ENCODE results near the gene CCDC73. TPM values are rescaled to one million over a fixed set of nuclear protein-coding genes. Genes with fewer than 3 reads are reported as not detected.

Gene CCDC73
- total and polyA plus RNA-seq, 2 donors from 2014 or later: 0.25 to 0.47 TPM

DNA sequence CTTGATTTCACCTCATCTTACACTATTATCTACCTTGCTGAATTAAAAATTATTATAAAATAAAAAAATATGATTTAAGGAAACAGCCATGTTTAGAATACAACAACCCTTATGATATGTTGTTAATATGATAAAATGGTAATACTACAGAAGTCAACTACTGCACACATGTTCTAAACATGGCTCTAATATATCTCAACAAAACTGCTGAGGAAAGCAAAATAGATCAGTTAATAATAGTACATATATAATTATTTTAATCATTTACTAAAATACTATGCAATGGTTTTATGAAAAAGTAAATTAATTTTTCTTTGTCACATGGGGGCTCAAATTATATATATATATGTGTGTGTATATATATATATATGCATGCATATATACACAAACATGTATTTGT is 153.1 kb downstream of the CCDC73 start:
- FAIRE-seq: no peak
- Histone ChIP-seq H3K9me3 (ENCODE audit: control insufficient read depth in 2 of 3, insufficient read depth in 1 of 3, low read length in 3 of 3) (no peaks in the 10 kb centered on the region), H3K4me1 (ENCODE audit: control insufficient read depth in 2 of 3, insufficient read depth in 2 of 3, low read depth in 1 of 3, low read length in 3 of 3) (no peaks in the 10 kb centered on the region), H3K9ac (ENCODE audit: low read length in 3 of 3) (no peak overlapping the region), H3K27me3 (ENCODE audit: control insufficient read depth, insufficient read depth, low read length) (no peaks in the 10 kb centered on the region), H3K36me3 (ENCODE audit: control insufficient read depth in 2 of 3, insufficient read depth in 3 of 3, low read length in 3 of 3) (no peaks in the 10 kb centered on the region), H3K27ac (ENCODE audit: low read depth in 2 of 2, low read length in 2 of 2) (no peak overlapping the region), H3K4me3 (ENCODE audit: low read length in 3 of 3) (no peak overlapping the region)
- no peak for TF ChIP-seq CTCF (IDR thresholded peaks at IDR 0.05; ENCODE audit: borderline replicate concordance, extremely low read depth, insufficient read depth)
- intact Hi-C loops (cut with DNase I): no loop called here
- DNase-seq: no peak

- H3K9ac ChIP-seq (ENCODE audit: low read length in 3 of 3): no peak overlapping the region
- H3K4me3 ChIP-seq (ENCODE audit: low read length in 3 of 3): no peak overlapping the region
- H3K27ac ChIP-seq (ENCODE audit: low read depth in 2 of 2, low read length in 2 of 2): no peak overlapping the region
- DNase-seq (no peak), FAIRE-seq (no peak)
- no peak for TF ChIP-seq CTCF (IDR thresholded peaks at IDR 0.05; ENCODE audit: borderline replicate concordance, extremely low read depth, insufficient read depth)
- H3K4me1 ChIP-seq (ENCODE audit: control insufficient read depth in 2 of 3, insufficient read depth in 2 of 3, low read depth in 1 of 3, low read length in 3 of 3): no peaks in the 10 kb centered on the region
- H3K36me3 ChIP-seq (ENCODE audit: control insufficient read depth in 2 of 3, insufficient read depth in 3 of 3, low read length in 3 of 3): no peaks in the 10 kb centered on the region
- intact Hi-C loops (cut with DNase I): no loop called here
- no peaks in the 10 kb centered on the region for H3K9me3 ChIP-seq (ENCODE audit: control insufficient read depth in 2 of 3, insufficient read depth in 1 of 3, low read length in 3 of 3)
- H3K27me3 ChIP-seq (ENCODE audit: control insufficient read depth, insufficient read depth, low read length): no peaks in the 10 kb centered on the region
These were observed 158.6 kb downstream of the CCDC73 start for GRCh38 chr11:32635819-32636218.

DNA sequence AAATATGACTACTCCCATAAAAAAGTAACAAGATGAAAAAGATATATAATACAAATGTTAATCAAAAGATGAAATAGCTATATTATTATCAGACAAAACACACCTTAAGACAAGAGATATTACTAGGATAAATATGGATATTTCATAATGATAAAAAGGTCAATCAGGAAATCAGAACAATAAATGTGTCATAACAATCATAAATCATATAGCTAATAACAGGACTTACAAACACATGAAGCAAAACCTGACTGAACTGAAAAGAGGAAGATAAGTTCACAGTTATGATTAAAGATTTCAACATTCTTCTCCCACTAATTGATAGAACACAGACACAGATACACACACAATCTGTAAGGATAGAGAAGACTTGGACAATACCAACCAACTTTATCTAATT is 163.6 kb downstream of the CCDC73 start:
- intact Hi-C loops (cut with DNase I): no loop called here
- Histone ChIP-seq H3K4me1 (ENCODE audit: control insufficient read depth in 2 of 3, insufficient read depth in 2 of 3, low read depth in 1 of 3, low read length in 3 of 3) (no peaks in the 10 kb centered on the region), H3K4me3 (ENCODE audit: low read length in 3 of 3) (no peak overlapping the region), H3K27me3 (ENCODE audit: control insufficient read depth, insufficient read depth, low read length) (no peaks in the 10 kb centered on the region), H3K9me3 (ENCODE audit: control insufficient read depth in 2 of 3, insufficient read depth in 1 of 3, low read length in 3 of 3) (no peaks in the 10 kb centered on the region), H3K9ac (ENCODE audit: low read length in 3 of 3) (no peak overlapping the region), H3K27ac (ENCODE audit: low read depth in 2 of 2, low read length in 2 of 2) (no peak overlapping the region), H3K36me3 (ENCODE audit: control insufficient read depth in 2 of 3, insufficient read depth in 3 of 3, low read length in 3 of 3) (no peaks in the 10 kb centered on the region)
- FAIRE-seq: no peak
- no peak for DNase-seq
- no peak for TF ChIP-seq CTCF (IDR thresholded peaks at IDR 0.05; ENCODE audit: borderline replicate concordance, extremely low read depth, insufficient read depth)

GRCh38 chr11:32616903-32617302 is 177.6 kb downstream of the CCDC73 start:
- TF ChIP-seq CTCF (IDR thresholded peaks at IDR 0.05; ENCODE audit: borderline replicate concordance, extremely low read depth, insufficient read depth): no peak
- Histone ChIP-seq H3K36me3 (ENCODE audit: control insufficient read depth in 2 of 3, insufficient read depth in 3 of 3, low read length in 3 of 3) (no peaks in the 10 kb centered on the region), H3K9me3 (ENCODE audit: control insufficient read depth in 2 of 3, insufficient read depth in 1 of 3, low read length in 3 of 3) (no peaks in the 10 kb centered on the region), H3K4me1 (ENCODE audit: control insufficient read depth in 2 of 3, insufficient read depth in 2 of 3, low read depth in 1 of 3, low read length in 3 of 3) (peaks cover 0 to 8% (median 0%) of the 10 kb centered on the region in 3 donors), H3K4me3 (ENCODE audit: low read length in 3 of 3) (no peak overlapping the region), H3K9ac (ENCODE audit: low read length in 3 of 3) (no peak overlapping the region), H3K27me3 (ENCODE audit: control insufficient read depth, insufficient read depth, low read length) (no peaks in the 10 kb centered on the region), H3K27ac (ENCODE audit: low read depth in 2 of 2, low read length in 2 of 2) (no peak overlapping the region)
- intact Hi-C loops (cut with DNase I): no loop called here
- no peak for DNase-seq
- FAIRE-seq: no peak

Measured in kidney (tissue), 14 donors.